ENCODE measurements around the gene CXCR4.

CXCR4 gene

GRCh38 chr2:136069773-136070172 is 48.2 kb downstream of the CXCR4 start:
- no peak for DNase-seq

GRCh38 chr2:136068581-136069227 is 49.2 kb downstream of the CXCR4 start:
- no peak for DNase-seq

- no peak for DNase-seq
Measured at GRCh38 chr2:136067897-136068580, 49.9 kb downstream of the CXCR4 start.

- no peak for DNase-seq
Measured at GRCh38 chr2:136067459-136067858, 50.5 kb downstream of the CXCR4 start.

GRCh38 chr2:136065907-136066306 is 52.0 kb downstream of the CXCR4 start:
- no peak for DNase-seq

GRCh38 chr2:136065384-136065783 is 52.6 kb downstream of the CXCR4 start:
- no peak for DNase-seq

Measured in stimulated activated CD4-positive, alpha-beta T cell treated with anti-CD3 and anti-CD28 coated beads, Interleukin-4, amount 100 ng/mL, for 1 hour (primary cell).